Liver (tissue), 3 donors: ENCODE measurements around the gene ANGEL2.

Source experiments
- CTCF ChIP-seq: fragments of 150-350 bp; IDR thresholded peaks from 2 replicates; pipeline ENCODE4 v1.5.1; 2017; ENCODE audit warnings: improper control_type of control experiment, low read depth, low read length; ENCODE audit not compliant: missing input control
- EGR1 ChIP-seq, 2 donors: IDR thresholded peaks; 2 replicates each; pipeline ENCODE4 v1.6.1; 2016 to 2018; ENCODE audit warnings: antibody characterized with exemption in 2 of 2, low read depth in 2 of 2
- FOXA1 ChIP-seq: IDR thresholded peaks from 2 replicates; pipeline ENCODE4 v1.6.1; 2016; ENCODE audit warnings: antibody characterized with exemption
- GABPA ChIP-seq, 2 donors: IDR thresholded peaks in 1 of 2; conservative IDR thresholded peaks in 1 of 2; 2 replicates each; pipeline ENCODE4 v1.6.1; 2016; ENCODE audit warnings: antibody characterized with exemption in 2 of 2, mild to moderate bottlenecking in 1 of 2, moderate library complexity in 1 of 2
- HNF4G ChIP-seq: IDR thresholded peaks from 2 replicates; pipeline ENCODE4 v1.6.1; 2016; ENCODE audit warnings: antibody characterized with exemption
- JUND ChIP-seq, 2 donors: IDR thresholded peaks; 2 replicates each; pipeline ENCODE4 v1.6.1; 2016; ENCODE audit warnings: antibody characterized with exemption in 2 of 2
- MAX ChIP-seq: IDR thresholded peaks from 2 replicates; pipeline ENCODE4 v1.6.1; 2016; ENCODE audit warnings: antibody characterized with exemption
- RAD21 ChIP-seq, 2 donors: IDR thresholded peaks; 2 replicates each; pipeline ENCODE4 v1.6.1; 2016; ENCODE audit warnings: antibody characterized with exemption in 2 of 2, mild to moderate bottlenecking in 2 of 2
- REST ChIP-seq: IDR thresholded peaks from 2 replicates; pipeline ENCODE4 v1.6.1; 2016; ENCODE audit warnings: antibody characterized with exemption, mild to moderate bottlenecking
- RXRA ChIP-seq, 2 donors: IDR thresholded peaks; 2 replicates each; pipeline ENCODE4 v1.6.1; 2017 to 2018; ENCODE audit warnings: antibody characterized with exemption in 2 of 2, mild to moderate bottlenecking in 1 of 2
- SP1 ChIP-seq: IDR thresholded peaks from 2 replicates; pipeline ENCODE4 v1.6.1; 2018; ENCODE audit warnings: antibody characterized with exemption, mild to moderate bottlenecking
- TAF1 ChIP-seq: conservative IDR thresholded peaks from 2 replicates; pipeline ENCODE4 v1.6.1; 2016; ENCODE audit warnings: antibody characterized with exemption, mild to moderate bottlenecking
- YY1 ChIP-seq: IDR thresholded peaks from 2 replicates; pipeline ENCODE4 v1.6.1; 2016; ENCODE audit warnings: antibody characterized with exemption, mild to moderate bottlenecking
- ZBTB33 ChIP-seq: IDR thresholded peaks from 2 replicates; pipeline ENCODE4 v1.6.1; 2016; ENCODE audit warnings: antibody characterized with exemption
- donor health status: healthy.
- donor health status: healthy.

- TF ChIP-seq SP1 (no peak), EGR1 (IDR thresholded peaks at IDR 0.05; ENCODE audit: low read depth in 2 of 2) (no peak), RAD21 (IDR thresholded peaks at IDR 0.05) (no peak), CTCF (no peak), REST (no peak), ZBTB33 (no peak), JUND (IDR thresholded peaks at IDR 0.05) (peak in 1 of 2 donors; percentile 19), MAX (no peak), FOXA1 (no peak), RXRA (IDR thresholded peaks at IDR 0.05) (no peak), TAF1 (no peak), YY1 (no peak), HNF4G (no peak), GABPA (IDR thresholded peaks at IDR 0.05 in 1 of 2, conservative IDR thresholded peaks at IDR 0.05 in 1 of 2) (no peak)
Measured at GRCh38 chr1:213055767-213056166, 40.1 kb upstream of the ANGEL2 start.
